Measurements from ENCODE around the gene RNF217.

Gene RNF217

GRCh38 chr6:124989136-124989983 lies 27.1 kb downstream of the RNF217 start:
- DNase-seq (ENCODE audit: low spot score): no peak

- DNase-seq (ENCODE audit: low spot score): no peak
Measured at GRCh38 chr6:124990988-124991387, 28.8 kb downstream of the RNF217 start.

DNA sequence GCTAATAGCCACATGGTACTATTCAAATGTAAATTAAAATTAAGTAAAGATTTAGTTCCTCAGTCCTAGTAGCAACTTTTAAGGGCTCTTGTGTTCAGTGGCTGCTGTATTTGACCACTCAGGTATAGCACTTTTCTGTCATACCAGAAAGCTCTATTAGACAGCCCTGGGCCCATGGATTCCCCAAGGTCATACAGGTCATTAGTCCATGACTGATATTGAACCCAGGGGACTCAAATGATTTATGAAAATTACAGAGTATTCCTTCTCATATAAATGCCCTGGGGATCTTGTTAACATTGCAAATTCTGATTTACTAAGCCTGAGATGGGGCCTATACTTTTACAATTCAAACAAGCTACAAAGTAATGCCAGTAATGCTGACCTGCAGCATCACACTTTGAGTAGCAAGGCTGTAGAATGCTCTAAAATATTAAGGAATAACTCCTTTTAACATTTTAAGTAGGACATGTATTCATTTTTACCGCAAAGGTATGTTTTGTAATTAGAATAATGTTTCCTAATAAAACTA lies 29.6 kb downstream of the RNF217 start:
- DNase-seq (ENCODE audit: low spot score): no peak

GRCh38 chr6:124993327-124993726 lies 31.1 kb downstream of the RNF217 start:
- DNase-seq (ENCODE audit: low spot score): no peak

- DNase-seq (ENCODE audit: low spot score): no peak
Measured at GRCh38 chr6:124994648-124995047, 32.4 kb downstream of the RNF217 start.

DNA sequence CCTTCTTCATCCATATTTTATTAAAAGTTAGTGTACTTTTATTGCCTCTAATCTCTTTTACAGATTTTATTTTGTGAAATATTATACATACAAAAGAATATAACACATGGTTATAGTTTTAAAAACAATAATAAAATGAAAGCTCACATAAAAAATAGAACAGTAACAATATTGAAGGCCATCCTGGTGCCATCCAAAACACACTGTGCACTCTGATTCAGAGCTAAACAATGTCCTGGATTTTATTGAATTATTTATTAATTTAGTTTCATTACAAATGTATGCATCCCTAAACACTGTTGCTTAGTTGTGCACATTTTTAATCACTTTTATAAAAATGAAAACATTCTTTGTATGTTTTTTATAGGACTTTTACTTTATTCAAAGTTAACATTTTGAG lies 32.9 kb downstream of the RNF217 start:
- no peak for DNase-seq (ENCODE audit: low spot score)

GRCh38 chr6:124995645-124996325 lies 33.5 kb downstream of the RNF217 start:
- DNase-seq (ENCODE audit: low spot score): no peak

GRCh38 chr6:124996411-124996810 lies 34.2 kb downstream of the RNF217 start:
- DNase-seq (ENCODE audit: low spot score): no peak

GRCh38 chr6:124997196-124997875 lies 35.1 kb downstream of the RNF217 start:
- no peak for DNase-seq (ENCODE audit: low spot score)

- DNase-seq (ENCODE audit: low spot score): no peak
Measured at GRCh38 chr6:124999105-124999764, 37.0 kb downstream of the RNF217 start.

- DNase-seq (ENCODE audit: low spot score): no peak
Measured at GRCh38 chr6:125001684-125002405, 39.6 kb downstream of the RNF217 start.

- DNase-seq (ENCODE audit: low spot score): no peak
Measured at GRCh38 chr6:125002406-125002741, 40.1 kb downstream of the RNF217 start.

DNA sequence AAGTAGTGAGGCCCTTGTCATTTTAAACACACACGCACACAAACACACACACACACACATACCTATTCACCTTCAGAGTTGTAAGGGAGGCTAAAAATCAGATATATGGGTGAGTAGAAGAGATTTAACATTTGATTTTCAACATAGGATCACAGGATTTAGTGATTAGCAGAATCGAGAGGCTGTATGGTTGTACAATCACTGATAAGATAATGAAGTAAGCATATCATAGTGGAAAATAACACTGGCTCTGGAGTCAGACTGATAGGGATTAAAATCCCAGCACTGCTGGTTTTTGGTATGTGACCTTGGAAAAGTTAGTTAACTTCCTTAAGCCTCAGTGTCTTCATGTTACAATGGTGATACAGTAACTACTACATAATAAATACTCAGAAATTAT lies 40.8 kb downstream of the RNF217 start:
- no peak for DNase-seq (ENCODE audit: low spot score)

- DNase-seq (ENCODE audit: low spot score): no peak
Measured at GRCh38 chr6:125004198-125004597, 42.0 kb downstream of the RNF217 start.

DNA sequence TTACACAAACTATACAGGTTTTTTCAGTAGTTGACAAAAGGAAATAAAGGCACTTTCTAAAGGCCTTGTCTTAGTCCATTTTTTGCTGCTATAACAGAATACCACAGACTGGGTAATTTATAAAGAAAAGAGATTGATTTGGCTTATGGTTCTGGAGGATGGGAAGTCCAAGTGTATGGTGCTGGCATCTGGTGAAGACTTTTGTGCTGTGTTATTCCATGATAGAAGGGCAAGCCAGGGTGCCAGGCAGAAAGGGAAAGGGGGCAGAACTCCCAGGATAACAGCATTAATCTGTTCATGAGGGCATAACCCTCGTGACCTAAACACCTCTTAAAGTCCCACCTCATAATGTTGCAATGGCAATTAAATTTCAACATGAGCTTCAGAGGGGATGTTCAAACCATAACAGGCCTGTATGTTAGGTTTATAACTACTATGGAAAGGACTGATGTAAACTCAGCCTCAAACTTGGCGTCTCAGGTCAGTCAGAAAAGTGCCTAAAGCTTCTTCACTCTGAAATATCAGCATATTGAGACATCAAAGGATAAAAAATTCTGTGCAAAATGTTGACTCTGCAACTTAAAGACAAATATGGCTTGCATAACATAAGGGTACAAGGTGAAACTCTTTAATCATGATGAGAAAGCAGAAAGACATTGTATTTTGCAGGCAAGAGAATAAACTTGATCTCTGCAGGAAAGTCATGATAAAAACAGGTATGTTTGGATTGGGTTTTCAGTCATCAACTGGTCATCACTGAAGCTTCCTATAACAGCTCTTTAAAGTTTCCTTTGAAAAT lies 42.8 kb downstream of the RNF217 start:
- no peak for DNase-seq (ENCODE audit: low spot score)

DNA sequence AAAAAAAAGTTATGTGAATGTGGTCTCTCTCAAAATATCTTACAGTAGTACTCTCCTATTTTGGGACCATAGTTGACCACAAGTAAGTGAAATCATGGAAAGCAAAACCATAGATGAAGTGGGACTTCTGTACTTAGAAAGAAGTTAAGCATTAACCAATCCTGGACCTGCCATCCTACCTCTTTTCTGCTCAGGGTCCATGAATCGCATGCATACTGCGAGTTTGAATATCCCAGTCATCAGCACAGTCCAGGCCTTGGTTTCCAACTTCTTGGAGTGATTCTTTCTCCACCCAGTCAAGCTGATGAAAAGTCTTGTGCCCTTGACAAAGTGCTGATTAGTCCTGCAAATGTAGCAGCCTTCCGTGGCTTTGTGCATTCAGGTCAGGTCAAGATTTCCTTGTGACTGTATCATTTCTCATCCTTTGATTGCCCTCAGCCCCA lies 46.0 kb downstream of the RNF217 start:
- DNase-seq (ENCODE audit: low spot score): no peak

DNA sequence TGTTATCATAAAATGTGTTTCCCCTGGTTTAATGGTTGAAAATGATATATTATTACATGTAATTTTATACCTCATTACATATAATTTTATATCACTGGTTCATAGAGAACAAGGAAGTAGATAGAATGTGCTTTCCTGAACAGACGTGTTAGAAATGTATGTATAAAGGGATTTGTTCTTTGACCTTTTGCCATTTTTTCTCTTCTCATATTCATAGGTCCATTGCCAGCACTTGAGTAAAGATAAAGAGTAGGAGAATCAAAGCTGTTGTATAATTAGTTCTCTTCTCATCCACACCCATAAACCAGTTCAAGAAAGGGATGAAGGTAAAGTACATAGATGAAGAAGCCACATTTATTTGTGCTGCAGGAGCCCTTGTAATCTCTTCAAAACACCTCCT lies 46.7 kb downstream of the RNF217 start:
- DNase-seq (ENCODE audit: low spot score): no peak

GRCh38 chr6:125009578-125009977 lies 47.3 kb downstream of the RNF217 start:
- no peak for DNase-seq (ENCODE audit: low spot score)

DNA sequence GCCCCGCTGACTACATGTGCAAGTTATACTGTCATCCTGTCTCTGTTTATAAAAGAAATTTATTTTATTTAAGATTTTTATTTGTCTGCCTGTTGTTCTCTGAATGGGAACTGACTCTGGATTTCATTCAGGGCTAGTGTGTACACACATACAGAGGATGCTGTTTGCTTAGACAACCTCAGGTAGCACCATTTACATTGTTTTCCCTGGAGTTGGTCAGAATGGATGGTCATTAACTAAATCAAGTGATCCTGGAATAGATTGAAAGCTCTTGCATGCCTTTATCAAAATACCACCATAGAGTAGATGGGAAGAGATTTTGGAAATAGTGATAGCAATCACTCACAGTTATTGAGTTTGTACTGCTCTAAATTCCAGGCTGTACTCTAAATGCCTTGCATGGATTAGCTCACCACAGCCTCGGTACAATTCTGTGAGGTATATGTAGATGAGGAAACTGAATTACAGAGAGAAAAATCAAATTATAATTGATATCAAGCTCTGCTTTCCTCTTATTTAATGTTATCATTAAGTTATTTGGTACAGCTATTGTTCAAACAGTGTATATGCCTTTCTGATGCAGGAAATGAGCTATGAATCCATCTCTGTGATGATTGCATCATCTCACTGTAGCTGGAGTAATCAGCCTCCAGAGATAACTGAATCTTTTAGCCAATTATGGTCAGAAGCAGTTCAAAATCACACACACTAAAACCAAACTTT lies 51.9 kb downstream of the RNF217 start:
- no peak for DNase-seq (ENCODE audit: low spot score)

GRCh38 chr6:125014661-125014957 lies 52.4 kb downstream of the RNF217 start:
- no peak for DNase-seq (ENCODE audit: low spot score)

Measured in globus pallidus (tissue), 1 donor.